Right lobe of liver (tissue), 6 donors: ENCODE results near the gene CDC45. TPM values are rescaled to one million over a fixed set of nuclear protein-coding genes. Genes with fewer than 3 reads are reported as not detected.

ENCODE experiments used
- ATAC-seq, 4 donors: fragments of 200-7000 bp; cut with Tn5 transposase; one replicate each; pipeline ENCODE4 v1.9.1; 2020; ENCODE audit warnings: mild to moderate bottlenecking in 4 of 4, moderate library complexity in 4 of 4
- DNase-seq, 3 donors: peaks; one replicate each; pipeline ENCODE4 v3.0.0-alpha.2; 2020
- H3K27ac ChIP-seq, 3 donors: fragments of 200-600 bp; one replicate each; pipeline ENCODE4 v1.8.0; 2022
- H3K27me3 ChIP-seq, 2 donors: fragments of 200-600 bp; one replicate each; pipeline ENCODE4 v1.8.0; 2022
- H3K36me3 ChIP-seq, 4 donors: fragments of 200-600 bp; sonication (generic) in 1 of 4; one replicate each; pipeline versions ENCODE4 v1.5.1 to v1.8.0; 2017 to 2022; ENCODE audit warnings: control low read depth in 1 of 4
- H3K4me1 ChIP-seq, 4 donors: fragments of 200-600 bp; sonication (generic) in 1 of 4; one replicate each; pipeline versions ENCODE4 v1.5.1 to v1.8.0; 2017 to 2022; ENCODE audit warnings: control low read depth in 1 of 4
- H3K4me3 ChIP-seq, 3 donors: fragments of 200-600 bp; one replicate each; pipeline ENCODE4 v1.8.0; 2022
- H3K9me3 ChIP-seq, 4 donors: fragments of 200-600 bp; sonication (generic) in 1 of 4; one replicate each; pipeline versions ENCODE4 v1.5.1 to v1.8.0; 2017 to 2022; ENCODE audit warnings: control low read depth in 1 of 4
- CTCF ChIP-seq, 4 donors: fragments of 200-600 bp in 3 of 4; fragments of 450-650 bp in 1 of 4; IDR thresholded peaks; one replicate each; pipeline versions ENCODE4 v1.5.1 to v1.8.0; 2016 to 2022; ENCODE audit warnings: antibody characterized with exemption in 4 of 4, mild to moderate bottlenecking in 2 of 4
- POLR2A ChIP-seq: fragments of 450-650 bp; IDR thresholded peaks from one replicate; pipeline ENCODE4 v1.6.1; 2017; ENCODE audit warnings: antibody characterized with exemption, mild to moderate bottlenecking
- WGBS: methylation state at CpG from one replicate; pipeline ENCODE4 v1.1.6; 2018; ENCODE audit warnings: low coverage, low lambda C conversion rate; ENCODE audit not compliant: insufficient coverage; ENCODE audit errors: missing lambda C conversion rate; 5-methylcytosine and 5-hydroxymethylcytosine counted together
- intact Hi-C, 2 donors: fragments of 100-400 bp; cut with DNase I; formaldehyde crosslinking; loops; one replicate each; pipeline versions ENCODE4 v1.11.2 to v1.14.1; 2022
- total RNA-seq, 6 experiments: library from RNA; depleted of rRNA in 2 of 6; stranded (reverse); fragments of >200 nt in 2 of 6; fragmentation: NEBNext Ultra II Directional in 3 of 6; extraction: Animal tissue kit (Norgen Biotek cat#: 25700) in 3 of 6; gene quantifications; one replicate each; pipeline versions ENCODE4 v1.1.0 to v1.2.4, GENCODE V29; 2016 to 2023
- donor health status: DM: no; HTN: yes; CAD: no.
- donor health status: DM: no; HTN: no; CAD: no.
- donor health status: DM: no; HTN: no; CAD: no.
- donor health status: DM: no; HTN: yes; CAD: no.
- donor health status: DM: no; HTN: yes; CAD: no.

The CDC45 gene
- total RNA-seq, 6 experiments from 2014 or later: 0.39 to 4.2 (median 0.56) TPM; not detected in 1

DNA sequence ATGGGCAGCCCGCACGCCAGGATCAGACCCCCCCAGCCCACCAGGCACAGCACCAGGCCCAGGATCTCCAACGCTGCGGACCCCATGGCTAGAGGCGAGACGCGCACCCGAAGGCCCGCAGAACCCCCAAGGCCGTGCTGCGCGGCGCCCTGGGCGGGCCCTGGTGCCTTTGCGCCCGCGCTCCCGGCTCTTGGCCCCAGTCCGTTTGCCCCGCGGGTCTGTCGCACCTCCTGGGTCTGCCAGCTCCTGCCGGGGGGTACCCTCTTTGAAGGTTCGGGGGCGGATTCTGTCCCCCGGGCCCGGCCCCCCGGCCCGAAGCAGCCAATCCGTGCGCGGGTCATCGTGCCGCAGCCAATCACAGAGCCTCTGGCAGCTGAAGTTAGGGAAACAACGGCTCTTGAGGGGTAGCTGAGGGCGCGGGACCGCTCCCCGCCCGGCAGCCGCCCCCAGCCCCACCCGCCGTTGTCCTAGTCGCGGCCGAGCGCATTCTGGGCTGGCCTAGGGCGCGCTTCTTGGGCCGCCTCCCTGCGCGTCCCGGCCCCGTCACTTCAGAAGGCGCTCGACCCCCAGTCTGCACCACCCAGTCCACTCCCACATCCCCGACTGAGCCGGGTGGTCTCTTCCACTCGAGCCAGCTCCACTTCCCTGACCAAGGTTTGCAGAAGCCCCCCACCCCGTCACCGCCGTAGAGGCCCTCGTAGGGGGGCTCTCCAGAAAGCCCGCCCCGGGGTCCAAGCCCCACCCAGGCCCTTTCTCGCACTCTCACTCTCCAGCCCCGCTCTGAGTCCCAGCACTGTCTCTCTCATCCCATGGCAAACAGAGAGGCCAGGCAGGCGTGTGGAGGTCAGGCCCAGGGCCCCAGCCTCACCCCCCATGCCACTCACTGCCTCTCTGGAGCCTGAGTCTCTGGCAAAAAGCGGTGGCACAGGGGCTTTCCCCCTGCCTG is 44.7 kb downstream of the CDC45 start, which contains the start of gene CLDN5:
Gene CLDN5, minus strand, starts transcription at position 241 of the 946 bp plus-strand sequence. Its CDS starts 155 bp downstream, at position 86.
- DNase-seq (peak in 2 of 3 donors; percentile 57 to 62), ATAC-seq (peak; percentile 60 to 64 (median 62))
- Histone ChIP-seq H3K9me3 (no peaks in the 10 kb centered on the region), H3K4me1 (peaks cover 0 to 14% (median 2%) of the 10 kb centered on the region in 4 donors), H3K27me3 (peaks cover 0 to 21% of the 10 kb centered on the region in 2 donors), H3K4me3 (peak within 1 kb of the TSS; percentile 29 to 40 (median 35)), H3K27ac (peak within 1 kb of the TSS; percentile 6 to 77 (median 51)), H3K36me3 (no peaks in the 10 kb centered on the region)
- TF ChIP-seq POLR2A (peak; percentile 35), CTCF (IDR thresholded peaks at IDR 0.05) (no peak)
- intact Hi-C loops: no loop called here
- 13% methylated on average over 11 of the region's 69 CpGs for WGBS

DNA sequence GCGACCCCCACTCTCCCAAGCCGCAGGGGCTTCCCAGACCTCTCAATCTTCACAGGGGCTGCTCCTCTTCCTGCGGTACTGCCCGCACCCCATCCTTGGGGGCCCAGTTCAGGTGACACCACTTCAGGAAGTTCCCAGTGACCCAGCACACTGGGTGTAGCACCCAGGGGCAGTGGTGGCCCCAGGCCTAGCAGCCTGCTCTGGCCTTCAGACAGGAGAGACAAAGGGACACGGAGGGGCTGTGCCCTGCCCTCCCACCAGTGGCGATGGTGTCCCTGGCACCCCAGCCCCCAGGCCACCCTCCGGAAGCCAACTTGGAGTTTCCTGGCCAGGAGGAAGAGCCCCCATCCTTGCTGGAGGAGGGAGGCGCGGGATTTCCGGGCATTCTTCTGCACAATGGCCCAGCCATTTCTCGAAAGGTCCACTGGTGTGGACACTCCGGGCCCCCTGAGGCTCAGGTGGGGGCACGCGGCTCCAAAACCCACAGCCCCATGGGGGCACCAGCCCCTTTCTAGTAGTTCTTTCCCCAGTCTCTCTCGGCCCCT is 45.5 kb downstream of the CDC45 start:
- intact Hi-C loops: no loop called here
- Histone ChIP-seq H3K4me1 (peaks cover 0 to 14% (median 2%) of the 10 kb centered on the region in 4 donors), H3K36me3 (no peaks in the 10 kb centered on the region), H3K4me3 (peak overlapping the region; percentile 7 to 29 (median 14)), H3K27me3 (peaks cover 0 to 21% of the 10 kb centered on the region in 2 donors), H3K9me3 (no peaks in the 10 kb centered on the region), H3K27ac (peak overlapping the region; percentile 6 to 77 (median 51))
- ATAC-seq: peak; percentile 6 to 39 (median 22)
- no peak for TF ChIP-seq CTCF (IDR thresholded peaks at IDR 0.05)
- TF ChIP-seq POLR2A: no peak
- DNase-seq: peak in 2 of 3 donors; percentile 53 to 56
- WGBS: 75% methylated on average over 2 of the region's 15 CpGs

GRCh38 chr22:19525666-19526065 is 45.9 kb downstream of the CDC45 start:
- H3K4me3 ChIP-seq: no peak overlapping the region
- 50% methylated on average over 1 of the region's 3 CpGs for WGBS
- no peaks in the 10 kb centered on the region for H3K36me3 ChIP-seq
- ATAC-seq (no peak), DNase-seq (peak in 1 of 3 donors; percentile 27)
- peaks cover 0 to 14% (median 2%) of the 10 kb centered on the region in 4 donors for H3K4me1 ChIP-seq
- TF ChIP-seq CTCF (IDR thresholded peaks at IDR 0.05): no peak
- no peak for TF ChIP-seq POLR2A
- intact Hi-C loops: no loop called here
- H3K27me3 ChIP-seq: peaks cover 0 to 21% of the 10 kb centered on the region in 2 donors
- peak overlapping the region in 2 of 3 donors; percentile 51 to 77 for H3K27ac ChIP-seq
- H3K9me3 ChIP-seq: no peaks in the 10 kb centered on the region

DNA sequence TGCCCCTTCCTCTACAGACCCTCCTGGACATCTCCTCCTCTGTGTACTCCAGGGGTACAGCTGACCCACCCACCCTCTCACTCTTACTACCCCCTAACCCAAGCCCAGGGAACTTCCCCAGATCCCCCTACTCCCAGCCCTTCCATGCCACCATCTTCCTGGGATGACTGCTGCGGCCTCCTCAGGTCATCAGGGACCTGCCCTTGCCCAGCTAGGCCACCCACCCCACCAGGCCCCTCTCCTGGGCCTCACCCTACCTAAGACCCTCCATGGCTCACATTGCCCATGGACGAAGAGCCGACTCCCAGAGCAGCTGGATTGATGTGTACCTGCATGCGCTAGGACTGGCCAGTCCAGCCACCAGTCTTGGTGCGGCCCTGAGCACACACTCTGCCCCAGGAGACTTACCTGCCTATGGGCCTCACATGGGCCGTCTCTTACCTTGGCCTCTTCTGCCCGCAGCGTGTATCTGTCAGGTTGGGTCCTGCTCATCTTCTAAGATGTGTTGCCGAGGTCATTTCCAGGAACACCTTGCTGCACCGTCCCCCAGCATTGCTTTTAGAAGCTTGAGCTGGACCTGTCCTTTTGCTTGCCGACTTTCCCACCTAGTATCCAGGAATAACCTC is 46.5 kb downstream of the CDC45 start:
- H3K27ac ChIP-seq: no peak overlapping the region
- H3K36me3 ChIP-seq: no peaks in the 10 kb centered on the region
- 100% methylated on average over 4 of the region's 11 CpGs for WGBS
- DNase-seq (peak in 1 of 3 donors; percentile 36), ATAC-seq (no peak)
- H3K4me3 ChIP-seq: no peak overlapping the region
- peaks cover 0 to 14% (median 2%) of the 10 kb centered on the region in 4 donors for H3K4me1 ChIP-seq
- peaks cover 0 to 21% of the 10 kb centered on the region in 2 donors for H3K27me3 ChIP-seq
- no peak for TF ChIP-seq CTCF (IDR thresholded peaks at IDR 0.05)
- TF ChIP-seq POLR2A: no peak
- intact Hi-C loops: no loop called here
- H3K9me3 ChIP-seq: no peaks in the 10 kb centered on the region
